Activated CD8-positive, alpha-beta memory T cell treated with anti-CD3 and anti-CD28 coated beads for 24 hours (primary cell): ENCODE measurements around the gene KRT27.

Source experiments
- DNase-seq: peaks from one replicate; pipeline ENCODE4 v3.0.0-alpha.2; 2020

KRT27 gene

DNA sequence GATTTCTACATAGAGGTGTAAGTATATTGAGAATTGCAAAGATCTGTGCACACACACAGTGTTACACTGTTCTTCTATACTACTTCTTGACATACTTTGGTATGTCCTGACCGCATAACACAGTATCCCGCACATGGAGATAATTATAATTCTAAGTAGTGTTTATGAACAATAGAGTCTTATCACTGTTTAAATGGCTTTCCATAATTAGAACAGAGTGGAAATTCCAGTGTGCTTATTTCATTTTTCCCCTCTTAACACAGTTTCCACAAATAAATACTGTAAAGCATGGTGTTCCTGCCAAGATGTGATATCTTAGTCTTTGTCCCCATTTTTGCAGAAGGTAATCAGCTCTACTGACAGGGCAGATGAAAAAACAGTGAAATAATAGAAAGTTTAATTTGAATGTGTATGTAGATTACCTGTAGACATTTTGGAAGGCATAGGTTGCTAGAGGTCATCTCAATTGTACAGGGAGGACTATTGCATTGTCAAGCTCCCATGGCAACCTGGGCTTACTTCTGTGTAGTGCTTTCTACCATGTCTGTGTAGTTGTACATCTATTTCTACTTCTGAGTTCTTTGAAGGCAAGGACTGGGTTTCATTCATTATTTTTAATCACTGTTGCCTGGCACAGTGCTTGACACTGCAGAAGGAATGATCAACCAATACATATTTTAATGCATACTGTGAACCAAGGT is 27.5 kb upstream of the KRT27 start:
- DNase-seq: no peak

DNA sequence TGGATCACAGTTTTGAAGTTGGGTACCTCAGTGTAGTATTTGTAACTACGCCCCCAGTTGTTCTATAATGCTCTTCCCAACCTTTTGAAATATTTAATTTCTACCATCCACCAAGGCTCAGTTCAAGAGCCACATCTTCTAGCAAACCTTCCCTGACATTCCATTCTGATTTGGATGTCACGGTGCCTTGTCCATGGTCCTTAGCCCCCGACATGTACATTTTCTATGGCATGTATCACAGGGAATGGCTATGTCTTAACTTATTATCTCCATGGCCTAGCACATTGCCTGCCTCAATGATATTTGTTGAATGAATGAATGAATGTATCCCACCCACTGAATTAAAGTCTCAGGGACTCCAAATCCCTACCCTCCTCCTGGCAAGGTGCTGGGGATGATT is 23.8 kb upstream of the KRT27 start:
- DNase-seq: no peak

- peak; percentile 88 for DNase-seq
Measured at GRCh38 chr17:40803617-40804082, 21.3 kb upstream of the KRT27 start.

GRCh38 chr17:40801157-40801556 is 18.8 kb upstream of the KRT27 start:
- no peak for DNase-seq

GRCh38 chr17:40800381-40800780 is 18.0 kb upstream of the KRT27 start:
- no peak for DNase-seq

- no peak for DNase-seq
Measured at GRCh38 chr17:40799859-40800258, 17.5 kb upstream of the KRT27 start, which contains the start of gene KRT28. Gene KRT28, minus strand, starts transcription at chr17:40799959. Its CDS starts 66 bp downstream, at chr17:40799893.

- DNase-seq: no peak
Measured at GRCh38 chr17:40796846-40797245, 14.5 kb upstream of the KRT27 start.

DNA sequence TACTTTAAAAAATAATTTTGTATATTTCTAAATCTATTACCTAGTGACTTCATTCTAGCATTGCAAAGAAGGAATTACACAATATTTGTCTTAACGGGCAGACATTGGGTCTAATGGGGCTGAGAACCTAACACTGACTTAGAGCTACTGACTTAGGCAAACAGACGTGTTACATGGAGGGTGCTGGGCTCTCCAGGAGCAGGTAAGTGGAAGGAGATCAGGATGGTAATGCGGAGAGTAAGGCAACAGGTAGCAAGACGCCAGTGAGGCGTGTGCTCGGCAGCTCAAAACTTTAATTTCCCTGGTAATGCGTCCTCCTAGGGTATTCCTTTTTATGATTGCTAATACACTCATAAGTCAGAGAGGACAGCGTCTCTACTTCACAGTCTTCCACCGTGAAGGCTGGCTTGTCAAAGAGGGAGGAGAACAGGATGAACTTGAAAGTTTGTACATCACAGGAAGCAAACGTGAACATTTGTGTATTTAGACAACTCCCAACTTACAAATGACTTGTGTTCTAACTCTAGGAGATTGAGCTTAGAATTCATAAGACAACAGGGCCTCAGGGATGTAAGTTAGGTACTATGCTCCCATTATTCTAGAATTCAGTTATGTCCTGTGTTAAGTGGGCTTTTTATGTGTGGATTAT is 12.8 kb upstream of the KRT27 start:
- no peak for DNase-seq

GRCh38 chr17:40794466-40794865 is 12.1 kb upstream of the KRT27 start:
- DNase-seq: no peak

DNA sequence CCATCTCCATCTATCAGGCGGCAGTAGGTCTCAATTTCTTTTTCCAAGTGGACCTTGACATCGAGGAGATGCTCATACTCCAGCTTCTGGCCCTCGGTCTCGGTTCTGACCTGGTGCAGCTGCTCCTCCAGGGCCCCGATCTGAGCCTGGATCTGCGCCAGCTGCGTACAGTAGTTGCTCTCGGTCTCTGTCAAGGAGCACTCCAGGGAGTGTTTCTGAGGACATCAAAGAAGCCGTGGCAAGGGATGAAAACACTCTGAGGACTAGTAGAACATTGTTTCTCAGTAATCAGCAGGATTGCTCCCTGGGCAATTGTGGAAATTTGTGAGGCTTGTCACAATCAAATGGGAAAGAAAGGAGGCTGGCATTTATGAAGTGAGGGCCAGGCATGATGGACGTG is 11.5 kb upstream of the KRT27 start:
- DNase-seq: no peak

- no peak for DNase-seq
Measured at GRCh38 chr17:40791787-40792436, 9.6 kb upstream of the KRT27 start.

DNA sequence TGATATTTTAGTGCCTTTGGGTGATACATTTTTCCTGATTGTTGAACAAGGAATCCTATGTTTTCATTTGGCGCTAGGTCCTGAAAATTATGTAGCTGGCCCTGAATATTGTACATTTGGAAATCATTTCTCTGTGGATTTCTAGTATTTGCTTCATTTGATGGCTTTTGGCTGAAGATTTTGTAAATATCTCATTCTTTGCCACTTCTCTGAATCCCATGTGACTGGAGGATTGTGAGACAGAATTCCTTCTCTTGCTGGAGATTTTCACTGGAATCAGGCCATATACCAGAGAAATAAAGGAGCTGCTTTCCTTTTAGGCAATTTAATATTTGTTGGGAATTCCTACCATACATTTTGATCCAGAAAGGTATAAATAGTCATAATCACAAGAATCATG is 8.8 kb upstream of the KRT27 start:
- no peak for DNase-seq

GRCh38 chr17:40779181-40779909 is 3.0 kb downstream of the KRT27 start:
- no peak for DNase-seq

GRCh38 chr17:40778461-40778860 is 3.9 kb downstream of the KRT27 start:
- no peak for DNase-seq

DNA sequence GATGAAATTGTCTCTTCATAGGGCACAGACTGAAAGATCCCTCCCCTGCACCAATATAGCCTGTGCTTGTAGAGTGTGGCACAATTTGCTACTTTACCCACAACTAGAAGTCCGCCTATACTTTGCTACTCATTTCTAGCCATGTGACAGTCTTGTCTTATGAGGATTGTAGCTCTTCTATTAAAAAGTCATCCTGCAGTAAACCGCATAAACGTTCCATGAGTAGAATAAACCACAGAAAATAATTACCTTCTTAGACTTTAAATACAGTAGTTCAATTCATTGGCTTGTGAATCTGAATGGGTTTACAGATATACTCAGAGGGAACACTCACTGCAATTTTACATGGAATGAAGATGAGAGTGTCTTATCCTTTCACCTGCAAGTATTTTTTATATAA is 4.4 kb downstream of the KRT27 start:
- no peak for DNase-seq

DNA sequence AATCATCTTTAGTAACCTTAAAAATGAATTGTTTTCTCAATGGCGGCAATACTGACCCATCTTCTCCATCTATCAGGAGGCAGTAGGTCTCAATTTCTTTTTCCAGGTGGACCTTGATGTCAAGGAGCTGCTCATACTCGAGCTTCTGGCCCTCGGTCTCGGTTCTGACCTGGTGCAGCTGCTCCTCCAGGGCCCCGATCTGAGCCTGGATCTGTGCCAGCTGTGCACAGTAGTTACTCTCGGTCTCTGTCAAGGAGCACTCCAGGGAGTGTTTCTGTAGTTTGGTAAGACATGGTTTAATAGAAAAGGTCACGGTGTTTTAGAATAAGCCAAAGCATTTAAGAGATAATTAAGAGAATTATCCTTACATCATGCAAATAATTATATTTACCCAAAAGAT is 4.9 kb downstream of the KRT27 start:
- DNase-seq: no peak

DNA sequence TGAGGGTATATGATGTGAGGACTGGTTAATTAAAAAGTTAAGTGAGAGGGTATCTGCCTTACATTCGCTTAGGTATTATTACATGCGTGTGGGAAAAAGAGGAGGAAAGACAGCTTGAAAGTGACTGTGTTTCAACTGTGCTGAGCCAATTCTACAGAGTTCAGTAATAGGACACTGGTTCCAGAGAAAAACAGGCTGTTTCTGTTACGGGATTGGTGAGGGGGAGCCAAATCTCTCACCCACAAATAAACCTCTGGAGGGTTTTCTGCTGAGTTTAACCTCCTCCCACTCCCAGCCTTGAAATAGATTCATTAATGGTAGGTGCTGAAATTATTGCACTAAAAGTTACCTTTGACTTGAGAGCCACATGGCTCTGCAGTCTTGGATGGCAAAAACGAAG is 6.4 kb downstream of the KRT27 start:
- DNase-seq: no peak

GRCh38 chr17:40772101-40772500 is 10.2 kb downstream of the KRT27 start, which contains the start of gene KRT26:
Gene KRT26, minus strand, starts transcription at chr17:40772201. Its CDS starts 88 bp downstream, at chr17:40772113.
- no peak for DNase-seq

DNA sequence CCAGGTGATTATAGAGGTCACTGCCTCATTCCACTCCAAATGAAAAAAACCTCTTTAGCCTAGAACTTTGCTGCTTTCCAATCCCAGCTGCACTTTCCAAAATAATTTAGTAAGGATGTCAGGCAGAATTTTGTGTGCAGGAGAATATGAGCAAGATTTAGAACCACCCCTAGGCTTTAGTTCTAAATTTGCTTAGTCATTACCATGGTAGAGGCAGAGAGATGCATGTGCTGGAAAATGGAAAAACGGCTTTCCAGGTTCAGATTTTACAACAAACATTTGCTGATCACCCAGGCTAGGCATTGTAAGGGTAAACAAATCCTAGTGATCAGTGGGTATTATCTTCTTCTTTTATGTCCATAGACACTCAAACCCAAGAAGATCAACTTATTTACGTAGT is 16.7 kb downstream of the KRT27 start:
- DNase-seq: no peak

- DNase-seq: no peak
Measured at GRCh38 chr17:40763752-40764151, 18.6 kb downstream of the KRT27 start.

DNA sequence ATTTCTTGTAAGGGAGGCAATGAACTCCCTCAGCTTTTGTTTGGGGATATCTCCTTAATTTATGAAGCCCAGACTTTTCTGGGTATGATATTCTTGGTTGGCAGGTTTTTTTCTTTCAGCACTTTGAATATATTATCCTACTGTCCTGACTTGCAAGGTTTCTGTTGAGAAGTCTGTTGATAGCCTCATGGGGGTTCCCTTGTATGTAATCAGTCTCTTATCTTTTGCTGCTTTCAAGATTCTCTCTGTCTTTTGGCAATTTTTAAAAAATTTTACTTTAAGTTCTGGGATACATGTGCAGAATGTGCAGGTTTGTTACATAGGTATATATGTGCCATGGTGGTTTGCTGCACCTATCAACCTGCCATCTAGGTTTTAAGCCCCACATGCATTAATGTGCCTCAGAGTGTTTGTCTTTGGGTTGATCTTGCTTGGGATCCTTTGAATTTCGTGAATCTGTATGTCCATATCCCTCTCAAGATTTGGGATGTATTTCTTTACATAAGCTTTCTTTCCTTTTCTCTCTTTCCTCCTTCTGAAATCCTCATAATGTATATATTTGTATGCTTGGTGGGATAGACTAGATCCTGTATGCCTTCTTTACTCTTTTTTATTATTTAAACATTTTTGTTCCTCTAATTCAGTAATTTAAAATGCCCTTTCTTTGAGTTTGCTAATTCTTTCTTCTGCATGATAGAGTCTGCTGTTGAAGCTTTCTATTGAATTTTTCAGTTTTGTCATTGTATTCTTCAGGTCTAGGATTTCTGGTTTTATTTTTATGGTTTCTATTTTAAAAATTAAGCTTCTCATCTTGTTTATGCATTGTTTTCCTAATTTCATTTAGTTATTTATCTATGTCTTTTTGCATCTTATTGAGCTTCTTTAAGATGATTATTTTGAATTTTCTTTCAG is 22.0 kb downstream of the KRT27 start:
- no peak for DNase-seq

DNA sequence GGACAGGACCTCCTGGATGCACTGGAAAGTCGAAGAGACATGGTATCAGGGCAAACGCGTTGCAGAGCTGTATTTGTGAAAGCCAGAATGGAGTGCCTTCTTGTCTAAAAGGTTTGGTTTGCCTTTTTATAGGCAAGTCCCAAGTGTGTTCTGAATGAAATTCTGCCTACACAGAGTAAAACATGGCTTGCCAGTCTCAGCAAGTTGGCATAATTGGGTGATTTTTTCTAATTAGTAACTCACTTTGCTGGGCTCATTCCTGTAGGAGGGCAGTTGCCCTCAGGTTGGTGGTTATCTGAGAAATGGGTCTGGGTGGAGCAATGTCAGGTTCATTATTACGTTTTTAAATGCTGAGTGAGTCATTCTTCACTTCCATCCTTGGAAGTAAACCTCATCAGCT is 27.1 kb downstream of the KRT27 start, which contains the start of gene KRT25:
TSS of gene KRT25 (minus strand) at position 101 of the 400 bp plus-strand sequence. CDS start at position 41, 60 bp downstream.
- DNase-seq: no peak
